Cardiac fibroblast (primary cell): ENCODE results near the gene CRIM1.

Experiments
- DNase-seq, 2 donors: peaks; one replicate each; pipeline versions ENCODE4 v3.0.0 to v3.0.0-alpha.2; 2010; ENCODE audit warnings: low read depth in 2 of 2
- H3K4me3 ChIP-seq, 2 donors: replicated peaks in 1 of 2; 1 replicate in 1 of 2; 2 replicates in 1 of 2; pipeline ENCODE4 v1.5.1; 2011; ENCODE audit warnings: low read depth in 2 of 2, low read length in 2 of 2, mild to moderate bottlenecking in 2 of 2, moderate library complexity in 1 of 2
- TF ChIP-seq, protein P1 (sequence below): IDR thresholded peaks from one replicate; pipeline ENCODE4 v1.5.1; 2011; ENCODE audit warnings: low read depth, mild to moderate bottlenecking, low read length, inconsistent platforms

The CRIM1 gene

DNA sequence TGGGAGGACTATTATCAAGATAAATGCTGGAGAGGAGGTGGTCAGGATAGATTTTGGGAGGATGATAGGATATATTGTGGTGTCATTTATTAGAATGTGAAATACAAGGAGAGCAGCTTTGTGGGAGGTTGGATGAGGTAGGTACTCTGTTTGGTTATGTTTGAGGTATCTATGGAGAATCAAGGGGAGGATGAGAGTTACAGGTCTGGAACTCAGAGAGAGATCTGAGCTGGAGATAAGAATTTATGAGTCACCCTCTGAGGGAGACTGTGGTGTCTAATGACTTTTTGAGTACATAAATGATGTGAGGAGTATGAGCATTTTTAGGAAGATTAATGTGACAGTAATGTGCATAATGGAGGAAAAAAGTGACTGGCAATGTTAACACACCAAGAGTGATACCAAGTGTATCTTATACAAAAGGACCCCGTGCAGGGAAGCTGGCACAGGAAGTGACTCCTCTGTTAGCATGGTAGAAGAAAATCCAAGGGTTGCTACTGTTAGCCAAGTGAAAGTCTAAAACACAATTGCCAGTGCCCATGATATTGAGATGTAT is 48.2 kb downstream of the CRIM1 start:
- TF ChIP-seq, protein P1, sequence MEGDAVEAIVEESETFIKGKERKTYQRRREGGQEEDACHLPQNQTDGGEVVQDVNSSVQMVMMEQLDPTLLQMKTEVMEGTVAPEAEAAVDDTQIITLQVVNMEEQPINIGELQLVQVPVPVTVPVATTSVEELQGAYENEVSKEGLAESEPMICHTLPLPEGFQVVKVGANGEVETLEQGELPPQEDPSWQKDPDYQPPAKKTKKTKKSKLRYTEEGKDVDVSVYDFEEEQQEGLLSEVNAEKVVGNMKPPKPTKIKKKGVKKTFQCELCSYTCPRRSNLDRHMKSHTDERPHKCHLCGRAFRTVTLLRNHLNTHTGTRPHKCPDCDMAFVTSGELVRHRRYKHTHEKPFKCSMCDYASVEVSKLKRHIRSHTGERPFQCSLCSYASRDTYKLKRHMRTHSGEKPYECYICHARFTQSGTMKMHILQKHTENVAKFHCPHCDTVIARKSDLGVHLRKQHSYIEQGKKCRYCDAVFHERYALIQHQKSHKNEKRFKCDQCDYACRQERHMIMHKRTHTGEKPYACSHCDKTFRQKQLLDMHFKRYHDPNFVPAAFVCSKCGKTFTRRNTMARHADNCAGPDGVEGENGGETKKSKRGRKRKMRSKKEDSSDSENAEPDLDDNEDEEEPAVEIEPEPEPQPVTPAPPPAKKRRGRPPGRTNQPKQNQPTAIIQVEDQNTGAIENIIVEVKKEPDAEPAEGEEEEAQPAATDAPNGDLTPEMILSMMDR: no peak
- no peak overlapping the region for H3K4me3 ChIP-seq
- peak in 1 of 2 donors; percentile 72 for DNase-seq

DNA sequence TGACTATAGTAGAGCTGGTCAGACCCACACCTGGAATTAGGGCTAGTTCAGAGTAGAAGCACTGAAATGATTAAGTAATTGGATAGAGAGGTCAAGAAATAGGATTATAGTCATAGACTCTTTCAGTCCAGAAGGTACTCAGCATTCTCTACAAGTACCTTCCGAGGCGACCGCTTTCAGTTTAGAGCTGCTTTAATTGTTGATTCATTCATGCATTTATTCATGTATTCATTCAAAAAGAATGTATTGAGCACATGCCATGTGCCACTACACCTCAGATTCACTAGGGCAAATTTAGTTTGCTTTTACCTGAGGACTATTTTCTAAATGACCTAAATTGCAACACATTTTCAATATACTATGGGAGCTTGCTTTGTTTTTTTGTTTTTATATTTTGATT is 48.7 kb downstream of the CRIM1 start:
- TF ChIP-seq, protein P1: no peak
- peak in 1 of 2 donors; percentile 64 for DNase-seq
- no peak overlapping the region for H3K4me3 ChIP-seq

DNA sequence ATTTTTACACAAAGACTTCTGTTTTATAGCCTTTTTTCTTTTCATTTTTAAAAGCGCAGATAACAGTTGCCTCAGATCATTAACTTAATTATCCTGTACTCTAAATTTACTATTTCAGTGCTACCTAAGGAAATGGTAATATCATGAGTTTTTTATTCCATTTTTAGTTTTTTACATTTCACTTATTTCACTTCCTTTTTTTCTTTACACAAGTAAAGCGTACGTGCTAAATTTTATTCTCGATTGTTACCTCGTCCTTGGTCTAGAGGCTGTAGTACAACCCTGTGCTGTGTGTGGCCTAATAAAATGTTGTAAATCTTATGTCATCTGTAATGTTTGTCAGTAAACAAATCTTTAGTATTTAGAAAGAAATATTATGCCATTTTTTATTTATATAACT is 49.2 kb downstream of the CRIM1 start:
- DNase-seq: no peak
- no peak overlapping the region for H3K4me3 ChIP-seq
- TF ChIP-seq, protein P1: no peak

DNA sequence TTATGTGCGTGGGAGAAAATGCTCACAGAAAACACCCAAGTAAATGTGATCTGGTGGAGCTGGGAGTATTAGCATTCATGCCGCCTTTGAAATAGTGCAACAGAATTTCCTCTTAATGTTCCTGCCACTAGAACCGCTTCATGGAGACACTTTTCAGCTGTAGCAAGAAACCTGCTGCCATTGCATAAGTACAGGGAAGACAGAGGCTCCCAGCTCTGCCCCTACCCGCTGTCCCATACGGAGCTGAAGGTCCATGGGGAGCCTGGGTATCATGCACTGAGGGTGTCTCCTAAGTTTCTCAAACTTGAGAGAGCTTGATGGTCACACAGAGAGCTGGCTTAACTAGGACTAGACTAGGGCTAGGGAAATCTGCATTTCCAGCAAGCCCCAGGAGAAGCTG is 49.6 kb downstream of the CRIM1 start:
- no peak overlapping the region for H3K4me3 ChIP-seq
- TF ChIP-seq, protein P1: no peak
- no peak for DNase-seq

DNA sequence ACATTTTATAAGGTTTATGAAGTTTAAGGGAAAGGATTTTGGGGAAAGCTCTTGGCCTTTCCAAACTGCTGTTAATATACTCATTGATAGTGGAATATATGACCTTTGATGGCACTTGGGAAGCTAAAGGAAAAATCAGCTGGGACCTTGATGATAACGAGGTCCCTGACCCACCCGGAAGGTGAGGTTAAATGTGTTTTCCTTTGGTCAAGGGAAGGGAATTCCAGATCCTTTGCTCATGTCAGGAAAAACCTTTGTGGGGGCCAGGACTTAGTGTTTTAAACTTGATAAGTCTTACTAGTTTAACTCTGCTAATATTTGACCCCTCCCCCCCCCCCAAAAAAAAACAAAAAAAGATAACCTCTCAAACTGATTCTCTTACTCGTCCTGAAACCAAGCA is 50.7 kb downstream of the CRIM1 start:
- TF ChIP-seq, protein P1: no peak
- H3K4me3 ChIP-seq: no peak overlapping the region
- DNase-seq: no peak

DNA sequence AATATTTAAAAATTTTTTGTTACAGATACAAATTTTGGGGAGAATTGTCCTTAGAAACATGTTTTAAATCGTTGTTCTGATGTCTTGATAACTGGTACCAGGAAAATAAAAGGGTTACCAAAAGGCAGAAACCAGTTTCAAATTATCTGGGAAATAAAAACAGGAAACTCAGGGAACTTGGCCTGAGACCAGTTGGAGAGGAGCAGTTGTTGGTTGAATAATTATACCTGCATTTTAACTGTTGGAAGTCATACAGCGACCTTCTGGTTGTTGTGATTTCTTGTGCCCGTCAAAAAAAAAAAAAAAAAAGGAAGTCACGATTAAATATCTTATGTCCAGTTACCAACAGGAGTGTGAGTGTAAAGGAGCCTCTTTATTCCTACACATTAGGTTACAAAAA is 51.8 kb downstream of the CRIM1 start:
- H3K4me3 ChIP-seq: no peak overlapping the region
- DNase-seq: no peak
- TF ChIP-seq, protein P1: no peak

DNA sequence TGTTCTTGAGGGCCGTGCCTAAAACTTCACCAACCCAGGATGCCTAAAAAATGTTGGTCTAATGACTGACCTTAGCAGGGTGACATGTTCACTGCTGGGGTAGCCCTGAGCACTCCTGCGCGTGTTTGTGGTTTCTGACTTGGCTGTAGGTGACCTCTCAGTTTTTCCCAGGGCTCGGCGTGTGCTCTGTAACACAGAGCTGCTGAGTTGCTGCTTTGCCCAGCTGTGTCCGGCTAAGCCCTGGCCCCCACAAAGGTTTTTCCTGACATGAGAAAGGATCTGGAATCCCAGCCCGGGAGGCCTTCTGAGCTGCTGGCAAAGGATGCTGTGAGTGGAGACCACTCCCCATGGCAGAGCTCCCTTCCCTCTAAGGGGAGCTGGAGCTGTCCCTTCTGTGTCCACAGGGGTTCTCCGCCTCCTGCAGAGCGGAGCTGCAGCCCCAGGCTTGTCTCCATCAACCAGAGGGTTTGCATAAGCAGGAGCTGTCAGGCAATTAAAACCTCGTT is 52.7 kb downstream of the CRIM1 start:
- no peak overlapping the region for H3K4me3 ChIP-seq
- DNase-seq: peak; percentile 72 to 80
- TF ChIP-seq, protein P1: no peak
